ENCODE results near the gene PIP5K1C.

Gene PIP5K1C

GRCh38 chr19:3691726-3692125, 8.5 kb downstream of the PIP5K1C start:
- no peak for TF ChIP-seq REST (IDR thresholded peaks at IDR 0.05; ENCODE audit: insufficient read depth in 1 of 2, low read depth in 2 of 2, low read length in 2 of 2)
- no peak for TF ChIP-seq FOXP2 (optimal IDR thresholded peaks at IDR 0.05; ENCODE audit: borderline replicate concordance, extremely low read depth, extremely low read length, insufficient read depth)
- no peak for TF ChIP-seq SIN3A (IDR thresholded peaks at IDR 0.05; ENCODE audit: borderline replicate concordance, insufficient read depth, low read length)
- TF ChIP-seq POLR2AphosphoS5 (IDR thresholded peaks at IDR 0.05; ENCODE audit: low read depth, low read length) = no peak
- no peak for TF ChIP-seq TAF1 (IDR thresholded peaks at IDR 0.05; ENCODE audit: borderline replicate concordance, insufficient read depth, low read length)

- TF ChIP-seq FOXP2 (optimal IDR thresholded peaks at IDR 0.05; ENCODE audit: borderline replicate concordance, extremely low read depth, extremely low read length, insufficient read depth) (no peak), TAF1 (IDR thresholded peaks at IDR 0.05; ENCODE audit: borderline replicate concordance, insufficient read depth, low read length) (no peak), REST (IDR thresholded peaks at IDR 0.05; ENCODE audit: insufficient read depth in 1 of 2, low read depth in 2 of 2, low read length in 2 of 2) (no peak), SIN3A (IDR thresholded peaks at IDR 0.05; ENCODE audit: borderline replicate concordance, insufficient read depth, low read length) (no peak), POLR2AphosphoS5 (IDR thresholded peaks at IDR 0.05; ENCODE audit: low read depth, low read length) (no peak)
Observed at GRCh38 chr19:3691372-3691716, 8.9 kb downstream of the PIP5K1C start.

GRCh38 chr19:3690551-3691371, 9.5 kb downstream of the PIP5K1C start:
- TF ChIP-seq REST (IDR thresholded peaks at IDR 0.05; ENCODE audit: insufficient read depth in 1 of 2, low read depth in 2 of 2, low read length in 2 of 2) (no peak), POLR2AphosphoS5 (IDR thresholded peaks at IDR 0.05; ENCODE audit: low read depth, low read length) (no peak), TAF1 (IDR thresholded peaks at IDR 0.05; ENCODE audit: borderline replicate concordance, insufficient read depth, low read length) (no peak), SIN3A (IDR thresholded peaks at IDR 0.05; ENCODE audit: borderline replicate concordance, insufficient read depth, low read length) (no peak), FOXP2 (optimal IDR thresholded peaks at IDR 0.05; ENCODE audit: borderline replicate concordance, extremely low read depth, extremely low read length, insufficient read depth) (no peak)

GRCh38 chr19:3687774-3688706, 12.2 kb downstream of the PIP5K1C start:
- TF ChIP-seq REST (IDR thresholded peaks at IDR 0.05; ENCODE audit: insufficient read depth in 1 of 2, low read depth in 2 of 2, low read length in 2 of 2) (no peak), FOXP2 (optimal IDR thresholded peaks at IDR 0.05; ENCODE audit: borderline replicate concordance, extremely low read depth, extremely low read length, insufficient read depth) (no peak), TAF1 (IDR thresholded peaks at IDR 0.05; ENCODE audit: borderline replicate concordance, insufficient read depth, low read length) (no peak), SIN3A (IDR thresholded peaks at IDR 0.05; ENCODE audit: borderline replicate concordance, insufficient read depth, low read length) (no peak), POLR2AphosphoS5 (IDR thresholded peaks at IDR 0.05; ENCODE audit: low read depth, low read length) (no peak)

Measured in PFSK-1 (cell line).